ENCODE results near the gene ULK4.
"Not testable (repeated sequence)": the region's sequence is repeated elsewhere in the genome, so short reads cannot be mapped to it uniquely, and the experiment has no call there.

ULK4 gene

DNA sequence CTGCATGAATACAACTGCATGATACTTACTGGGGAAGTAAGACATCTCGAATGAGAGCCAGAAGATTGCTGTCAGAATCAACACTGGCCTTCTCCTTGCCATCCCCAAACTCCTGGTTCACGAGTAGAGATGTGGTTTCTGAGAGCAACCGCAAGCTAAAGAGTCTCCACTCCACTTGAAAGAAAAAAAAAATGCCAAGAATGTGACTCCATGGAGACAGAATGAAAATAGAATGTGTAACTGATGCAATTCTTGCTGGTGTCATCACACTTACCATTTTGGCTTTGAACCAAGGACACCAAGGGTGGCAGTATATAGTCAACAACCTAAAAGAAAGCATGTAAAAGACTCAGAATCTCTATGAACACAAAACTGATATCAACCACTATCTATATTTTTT, 280.4 kb downstream of the ULK4 start:
- H3K4me3 ChIP-seq (ENCODE audit: low read length), result no peak overlapping the region
- H3K79me1 ChIP-seq (ENCODE audit: low read length), result no peaks in the 10 kb centered on the region
- H3K18ac ChIP-seq (ENCODE audit: low read length), result no peak overlapping the region
- DNase-seq, result peak; percentile 96
- no peak overlapping the region for H2BK120ac ChIP-seq (ENCODE audit: low read depth, low read length)
- H2BK15ac ChIP-seq (replicated peaks; ENCODE audit: low read depth), result no peak overlapping the region
- no CpG with 5 or more reads among the region's 3 CpGs for WGBS (ENCODE audit: extremely low coverage, insufficient coverage, low lambda C conversion rate)
- no peak overlapping the region for H3K4me2 ChIP-seq (ENCODE audit: low read length)
- H3K27me3 ChIP-seq (ENCODE audit: insufficient read depth, low read length, poor library complexity), result no peaks in the 10 kb centered on the region
- no peak overlapping the region for H3K27ac ChIP-seq (ENCODE audit: low read depth, low read length)
- no peak overlapping the region for H3K9ac ChIP-seq (ENCODE audit: low read length)
- no peak overlapping the region for H2BK5ac ChIP-seq (ENCODE audit: low read length)
- H2AK5ac ChIP-seq (ENCODE audit: low read length), result no peak overlapping the region
- no peaks in the 10 kb centered on the region for H3K79me2 ChIP-seq (ENCODE audit: control insufficient read depth, insufficient read depth, low read length)
- no peak overlapping the region for H3K4ac ChIP-seq (ENCODE audit: low read depth, low read length)
- H4K8ac ChIP-seq (ENCODE audit: low read depth, low read length), result no peak overlapping the region
- H3K4me1 ChIP-seq (ENCODE audit: control insufficient read depth, low read depth, low read length), result no peaks in the 10 kb centered on the region
- H3K23ac ChIP-seq (ENCODE audit: low read length), result no peak overlapping the region
- no peak overlapping the region for H3K56ac ChIP-seq (ENCODE audit: low read length)
- H4K5ac ChIP-seq (ENCODE audit: low read length), result no peak overlapping the region
- no peaks in the 10 kb centered on the region for H3K36me3 ChIP-seq (ENCODE audit: control insufficient read depth, insufficient read depth, low read length)

- no peaks in the 10 kb centered on the region for H3K79me2 ChIP-seq (ENCODE audit: control insufficient read depth, insufficient read depth, low read length)
- H3K9ac ChIP-seq (ENCODE audit: low read length), result no peak overlapping the region
- H3K27me3 ChIP-seq (ENCODE audit: insufficient read depth, low read length, poor library complexity), result no peaks in the 10 kb centered on the region
- H3K4me3 ChIP-seq (ENCODE audit: low read length), result no peak overlapping the region
- no peak overlapping the region for H3K27ac ChIP-seq (ENCODE audit: low read depth, low read length)
- H3K4me1 ChIP-seq (ENCODE audit: control insufficient read depth, low read depth, low read length), result no peaks in the 10 kb centered on the region
- no peak overlapping the region for H2BK5ac ChIP-seq (ENCODE audit: low read length)
- H2AK5ac ChIP-seq (ENCODE audit: low read length), result no peak overlapping the region
- DNase-seq, result no peak
- no peak overlapping the region for H4K8ac ChIP-seq (ENCODE audit: low read depth, low read length)
- no peak overlapping the region for H3K23ac ChIP-seq (ENCODE audit: low read length)
- H3K4ac ChIP-seq (ENCODE audit: low read depth, low read length), result no peak overlapping the region
- H3K79me1 ChIP-seq (ENCODE audit: low read length), result no peaks in the 10 kb centered on the region
- no peak overlapping the region for H3K56ac ChIP-seq (ENCODE audit: low read length)
- no peak overlapping the region for H3K18ac ChIP-seq (ENCODE audit: low read length)
- H3K36me3 ChIP-seq (ENCODE audit: control insufficient read depth, insufficient read depth, low read length), result no peaks in the 10 kb centered on the region
- no CpG with 5 or more reads among the region's 1 CpG for WGBS (ENCODE audit: extremely low coverage, insufficient coverage, low lambda C conversion rate)
- no peak overlapping the region for H3K4me2 ChIP-seq (ENCODE audit: low read length)
- no peak overlapping the region for H2BK120ac ChIP-seq (ENCODE audit: low read depth, low read length)
- H4K5ac ChIP-seq (ENCODE audit: low read length), result no peak overlapping the region
- no peak overlapping the region for H2BK15ac ChIP-seq (replicated peaks; ENCODE audit: low read depth)
Observed at GRCh38 chr3:41679374-41679773, 282.5 kb downstream of the ULK4 start.

DNA sequence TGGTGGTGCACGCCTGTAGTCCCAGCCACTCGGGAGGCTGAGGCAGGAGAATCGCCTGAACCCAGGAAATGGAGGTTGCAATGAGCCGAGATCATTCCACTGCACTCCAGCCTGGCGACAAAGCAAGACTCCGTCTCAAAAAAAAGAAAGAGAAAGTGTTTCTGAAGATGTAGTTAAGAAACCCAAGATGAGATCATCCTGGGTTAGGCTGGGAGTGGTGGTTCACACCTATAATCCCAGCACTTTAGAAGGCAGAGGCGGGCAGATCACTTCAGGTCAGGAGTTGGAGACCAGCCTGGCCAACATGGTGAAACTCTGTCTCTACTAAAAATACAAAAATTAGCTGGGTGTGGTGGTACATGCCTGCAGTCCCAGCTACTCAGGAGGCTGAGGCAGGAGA, 286.8 kb downstream of the ULK4 start:
- not testable (repeated sequence) for H3K79me2 ChIP-seq (ENCODE audit: control insufficient read depth, insufficient read depth, low read length); H3K23ac ChIP-seq (ENCODE audit: low read length); H3K18ac ChIP-seq (ENCODE audit: low read length); H2BK120ac ChIP-seq (ENCODE audit: low read depth, low read length); H4K5ac ChIP-seq (ENCODE audit: low read length); H3K9ac ChIP-seq (ENCODE audit: low read length); H3K4ac ChIP-seq (ENCODE audit: low read depth, low read length); H3K27me3 ChIP-seq (ENCODE audit: insufficient read depth, low read length, poor library complexity); H4K8ac ChIP-seq (ENCODE audit: low read depth, low read length); H2BK5ac ChIP-seq (ENCODE audit: low read length); H3K56ac ChIP-seq (ENCODE audit: low read length); H3K36me3 ChIP-seq (ENCODE audit: control insufficient read depth, insufficient read depth, low read length); H3K4me1 ChIP-seq (ENCODE audit: control insufficient read depth, low read depth, low read length); DNase-seq; H2AK5ac ChIP-seq (ENCODE audit: low read length); H3K27ac ChIP-seq (ENCODE audit: low read depth, low read length); H3K4me2 ChIP-seq (ENCODE audit: low read length); H2BK15ac ChIP-seq (replicated peaks; ENCODE audit: low read depth); H3K79me1 ChIP-seq (ENCODE audit: low read length); H3K4me3 ChIP-seq (ENCODE audit: low read length)
- WGBS (ENCODE audit: extremely low coverage, insufficient coverage, low lambda C conversion rate), result no CpG with 5 or more reads among the region's 7 CpGs

- H3K23ac ChIP-seq (ENCODE audit: low read length), result no peak overlapping the region
- no peak overlapping the region for H4K8ac ChIP-seq (ENCODE audit: low read depth, low read length)
- no peak overlapping the region for H3K4ac ChIP-seq (ENCODE audit: low read depth, low read length)
- no peak overlapping the region for H3K18ac ChIP-seq (ENCODE audit: low read length)
- H3K4me1 ChIP-seq (ENCODE audit: control insufficient read depth, low read depth, low read length), result no peaks in the 10 kb centered on the region
- no peak overlapping the region for H3K56ac ChIP-seq (ENCODE audit: low read length)
- H3K4me3 ChIP-seq (ENCODE audit: low read length), result no peak overlapping the region
- DNase-seq, result no peak
- no peaks in the 10 kb centered on the region for H3K27me3 ChIP-seq (ENCODE audit: insufficient read depth, low read length, poor library complexity)
- no peak overlapping the region for H2BK5ac ChIP-seq (ENCODE audit: low read length)
- H3K9ac ChIP-seq (ENCODE audit: low read length), result no peak overlapping the region
- H2BK15ac ChIP-seq (replicated peaks; ENCODE audit: low read depth), result no peak overlapping the region
- no peaks in the 10 kb centered on the region for H3K36me3 ChIP-seq (ENCODE audit: control insufficient read depth, insufficient read depth, low read length)
- no CpG with 5 or more reads among the region's 4 CpGs for WGBS (ENCODE audit: extremely low coverage, insufficient coverage, low lambda C conversion rate)
- no peak overlapping the region for H2AK5ac ChIP-seq (ENCODE audit: low read length)
- no peak overlapping the region for H2BK120ac ChIP-seq (ENCODE audit: low read depth, low read length)
- no peaks in the 10 kb centered on the region for H3K79me2 ChIP-seq (ENCODE audit: control insufficient read depth, insufficient read depth, low read length)
- H3K79me1 ChIP-seq (ENCODE audit: low read length), result no peaks in the 10 kb centered on the region
- no peak overlapping the region for H3K4me2 ChIP-seq (ENCODE audit: low read length)
- H4K5ac ChIP-seq (ENCODE audit: low read length), result no peak overlapping the region
- H3K27ac ChIP-seq (ENCODE audit: low read depth, low read length), result no peak overlapping the region
Observed at GRCh38 chr3:41674449-41674848, 287.5 kb downstream of the ULK4 start.

DNA sequence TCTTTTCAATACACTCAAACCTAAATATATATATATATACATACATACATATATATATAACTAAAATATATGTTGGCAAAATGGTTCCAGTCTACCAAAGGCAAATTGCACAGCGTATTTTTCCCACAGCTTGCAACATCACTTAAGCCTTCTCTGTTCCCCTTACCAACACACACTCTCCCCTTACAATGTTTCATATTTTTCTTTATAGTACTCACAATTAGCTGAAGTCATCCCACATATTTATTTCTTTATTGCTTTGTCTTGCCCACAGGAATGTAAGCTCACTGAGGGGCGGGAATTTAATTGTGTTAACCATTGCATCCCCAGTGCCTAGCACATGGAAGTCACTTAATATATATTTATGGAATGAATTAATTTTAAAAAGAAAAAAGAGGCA, 288.3 kb downstream of the ULK4 start:
- H2BK15ac ChIP-seq (replicated peaks; ENCODE audit: low read depth), result no peak overlapping the region
- no peak for DNase-seq
- H3K4me2 ChIP-seq (ENCODE audit: low read length), result no peak overlapping the region
- H3K23ac ChIP-seq (ENCODE audit: low read length), result no peak overlapping the region
- H3K4me1 ChIP-seq (ENCODE audit: control insufficient read depth, low read depth, low read length), result no peaks in the 10 kb centered on the region
- H4K5ac ChIP-seq (ENCODE audit: low read length), result no peak overlapping the region
- H3K79me2 ChIP-seq (ENCODE audit: control insufficient read depth, insufficient read depth, low read length), result no peaks in the 10 kb centered on the region
- H3K18ac ChIP-seq (ENCODE audit: low read length), result no peak overlapping the region
- H3K4ac ChIP-seq (ENCODE audit: low read depth, low read length), result no peak overlapping the region
- H3K27me3 ChIP-seq (ENCODE audit: insufficient read depth, low read length, poor library complexity), result no peaks in the 10 kb centered on the region
- no peaks in the 10 kb centered on the region for H3K36me3 ChIP-seq (ENCODE audit: control insufficient read depth, insufficient read depth, low read length)
- no peak overlapping the region for H2BK120ac ChIP-seq (ENCODE audit: low read depth, low read length)
- H3K56ac ChIP-seq (ENCODE audit: low read length), result no peak overlapping the region
- no peak overlapping the region for H3K27ac ChIP-seq (ENCODE audit: low read depth, low read length)
- no peak overlapping the region for H3K9ac ChIP-seq (ENCODE audit: low read length)
- no peak overlapping the region for H2AK5ac ChIP-seq (ENCODE audit: low read length)
- WGBS (ENCODE audit: extremely low coverage, insufficient coverage, low lambda C conversion rate), result no CpG with 5 or more reads among the region's 2 CpGs
- no peaks in the 10 kb centered on the region for H3K79me1 ChIP-seq (ENCODE audit: low read length)
- H4K8ac ChIP-seq (ENCODE audit: low read depth, low read length), result no peak overlapping the region
- H2BK5ac ChIP-seq (ENCODE audit: low read length), result no peak overlapping the region
- H3K4me3 ChIP-seq (ENCODE audit: low read length), result no peak overlapping the region

GRCh38 chr3:41668379-41668778, 293.5 kb downstream of the ULK4 start:
- Histone ChIP-seq H3K18ac (ENCODE audit: low read length) (no peak overlapping the region), H3K79me2 (ENCODE audit: control insufficient read depth, insufficient read depth, low read length) (no peaks in the 10 kb centered on the region), H3K4me3 (ENCODE audit: low read length) (no peak overlapping the region), H3K9ac (ENCODE audit: low read length) (no peak overlapping the region), H3K36me3 (ENCODE audit: control insufficient read depth, insufficient read depth, low read length) (no peaks in the 10 kb centered on the region), H3K23ac (ENCODE audit: low read length) (no peak overlapping the region), H3K79me1 (ENCODE audit: low read length) (no peaks in the 10 kb centered on the region), H3K27me3 (ENCODE audit: insufficient read depth, low read length, poor library complexity) (no peaks in the 10 kb centered on the region), H2BK5ac (ENCODE audit: low read length) (no peak overlapping the region), H4K8ac (ENCODE audit: low read depth, low read length) (no peak overlapping the region), H3K4me2 (ENCODE audit: low read length) (no peak overlapping the region), H2BK15ac (replicated peaks; ENCODE audit: low read depth) (no peak overlapping the region), H3K4ac (ENCODE audit: low read depth, low read length) (no peak overlapping the region), H3K56ac (ENCODE audit: low read length) (no peak overlapping the region), H4K5ac (ENCODE audit: low read length) (no peak overlapping the region), H2BK120ac (ENCODE audit: low read depth, low read length) (no peak overlapping the region), H3K27ac (ENCODE audit: low read depth, low read length) (no peak overlapping the region), H3K4me1 (ENCODE audit: control insufficient read depth, low read depth, low read length) (no peaks in the 10 kb centered on the region), H2AK5ac (ENCODE audit: low read length) (no peak overlapping the region)
- no peak for DNase-seq

Measured in mesendoderm (in vitro differentiated cells).